Transverse colon (tissue), 4 donors: Measurements from ENCODE around the gene STXBP5.
A peak's percentile ranks its signal among the peaks of the same experiment; 100 is the strongest.

ENCODE experiments used
- CTCF ChIP-seq, 5 experiments: fragments of 200-600 bp in 3 of 5; fragments of 450-650 bp in 2 of 5; sonication (generic) in 3 of 5; IDR thresholded peaks; 1 replicate in 2 of 5; 2 replicates in 3 of 5; pipeline ENCODE4 v1.5.1; 2016 to 2017; ENCODE audit warnings: antibody characterized with exemption in 5 of 5, inconsistent platforms in 3 of 5, mild to moderate bottlenecking in 2 of 5, moderate library complexity in 1 of 5
- EP300 ChIP-seq: sonication (generic); formaldehyde crosslinking; IDR thresholded peaks from one replicate; pipeline ENCODE4 v1.6.1; 2017; ENCODE audit warnings: antibody characterized with exemption, low read depth
- POLR2A ChIP-seq: fragments of 450-650 bp; IDR thresholded peaks from one replicate; pipeline ENCODE4 v1.6.1; 2016; ENCODE audit warnings: antibody characterized with exemption, mild to moderate bottlenecking, moderate library complexity
- POLR2AphosphoS5 ChIP-seq, 3 donors: sonication (generic); formaldehyde crosslinking; IDR thresholded peaks; one replicate each; pipeline ENCODE4 v1.6.1; 2016; ENCODE audit warnings: antibody characterized with exemption in 3 of 3

- TF ChIP-seq CTCF (IDR thresholded peaks at IDR 0.05) (peak; percentile 19 to 53 (median 39)), EP300 (no peak), POLR2AphosphoS5 (IDR thresholded peaks at IDR 0.05) (no peak), POLR2A (no peak)
These were observed 178.8 kb downstream of the STXBP5 start for GRCh38 chr6:147382945-147383554.
